ENCODE results near the gene CIP2A. TPM values are rescaled to one million over a fixed set of nuclear protein-coding genes. Genes with fewer than 3 reads are reported as not detected.

The CIP2A gene
- total RNA-seq, 1 donor from 2014 or later: 11.3 TPM

GRCh38 chr3:108511490-108511889, 77.7 kb downstream of the CIP2A start:
- no peak for TF ChIP-seq CTCF (IDR thresholded peaks at IDR 0.05)
- H3K27ac Mint-ChIP-seq: no peak overlapping the region
- DNase-seq (no peak), ATAC-seq (ENCODE audit: low read depth) (no peak)
- ChIA-PET CTCF (no interaction called here), POLR2A (no interaction called here)
- no peaks in the 10 kb centered on the region for H3K27me3 Mint-ChIP-seq
- no peaks in the 10 kb centered on the region for H3K36me3 Mint-ChIP-seq (ENCODE audit: low read depth)
- H3K4me1 Mint-ChIP-seq: no peaks in the 10 kb centered on the region
- intact Hi-C loops (cut with micrococcal nuclease): no loop called here
- no peaks in the 10 kb centered on the region for H3K9me3 Mint-ChIP-seq
- no peak overlapping the region for H3K4me3 Mint-ChIP-seq

- no peak for TF ChIP-seq CTCF (IDR thresholded peaks at IDR 0.05)
- ChIA-PET CTCF (no interaction called here), POLR2A (no interaction called here)
- DNase-seq (no peak), ATAC-seq (ENCODE audit: low read depth) (no peak)
- intact Hi-C loops (cut with micrococcal nuclease): no loop called here
- Mint-ChIP-seq H3K9me3 (no peaks in the 10 kb centered on the region), H3K27ac (no peak overlapping the region), H3K27me3 (no peaks in the 10 kb centered on the region), H3K4me3 (no peak overlapping the region), H3K4me1 (no peaks in the 10 kb centered on the region), H3K36me3 (ENCODE audit: low read depth) (no peaks in the 10 kb centered on the region)
Measured at GRCh38 chr3:108511055-108511454, 78.2 kb downstream of the CIP2A start.

GRCh38 chr3:108510496-108510895, 78.7 kb downstream of the CIP2A start, which contains the start of gene MYH15:
Gene MYH15, minus strand, starts transcription at chr3:108510596. Its CDS starts 66 bp downstream, at chr3:108510530.
- Mint-ChIP-seq H3K9me3 (no peaks in the 10 kb centered on the region), H3K27me3 (no peaks in the 10 kb centered on the region), H3K36me3 (ENCODE audit: low read depth) (no peaks in the 10 kb centered on the region), H3K27ac (no peak within 1 kb of the TSS), H3K4me3 (no peak within 1 kb of the TSS), H3K4me1 (no peaks in the 10 kb centered on the region)
- TF ChIP-seq CTCF (IDR thresholded peaks at IDR 0.05): no peak
- no peak for DNase-seq
- intact Hi-C loops (cut with micrococcal nuclease): no loop called here
- CTCF ChIA-PET: no interaction called here
- POLR2A ChIA-PET: no interaction called here
- no peak for ATAC-seq (ENCODE audit: low read depth)

- DNase-seq (no peak), ATAC-seq (ENCODE audit: low read depth) (no peak)
- Mint-ChIP-seq H3K36me3 (ENCODE audit: low read depth) (no peaks in the 10 kb centered on the region), H3K27ac (no peak overlapping the region), H3K4me1 (no peaks in the 10 kb centered on the region), H3K9me3 (no peaks in the 10 kb centered on the region), H3K27me3 (no peaks in the 10 kb centered on the region), H3K4me3 (no peak overlapping the region)
- ChIA-PET CTCF (no interaction called here), POLR2A (no interaction called here)
- no peak for TF ChIP-seq CTCF (IDR thresholded peaks at IDR 0.05)
- intact Hi-C loops (cut with micrococcal nuclease): no loop called here
Measured at GRCh38 chr3:108509871-108510270, 79.4 kb downstream of the CIP2A start.

GRCh38 chr3:108509263-108509662, 80.0 kb downstream of the CIP2A start:
- ChIA-PET CTCF (no interaction called here), POLR2A (no interaction called here)
- Mint-ChIP-seq H3K27ac (no peak overlapping the region), H3K4me3 (no peak overlapping the region), H3K27me3 (no peaks in the 10 kb centered on the region), H3K9me3 (no peaks in the 10 kb centered on the region), H3K36me3 (ENCODE audit: low read depth) (no peaks in the 10 kb centered on the region), H3K4me1 (no peaks in the 10 kb centered on the region)
- intact Hi-C loops (cut with micrococcal nuclease): no loop called here
- no peak for ATAC-seq (ENCODE audit: low read depth)
- DNase-seq: no peak
- TF ChIP-seq CTCF (IDR thresholded peaks at IDR 0.05): no peak

Data from activated B cell treated with CpG ODN at 0.5 μM for 24 hours (primary cell).